Right forelimb (tissue), 1 donor: ENCODE measurements around the gene CEP131.
"Not testable (repeated sequence)": the region's sequence is repeated elsewhere in the genome, so short reads cannot be mapped to it uniquely, and the experiment has no call there.

ENCODE experiments used
- DNase-seq: peaks from one replicate; pipeline ENCODE4 v3.0.0-alpha.2; 2018

Gene CEP131

DNA sequence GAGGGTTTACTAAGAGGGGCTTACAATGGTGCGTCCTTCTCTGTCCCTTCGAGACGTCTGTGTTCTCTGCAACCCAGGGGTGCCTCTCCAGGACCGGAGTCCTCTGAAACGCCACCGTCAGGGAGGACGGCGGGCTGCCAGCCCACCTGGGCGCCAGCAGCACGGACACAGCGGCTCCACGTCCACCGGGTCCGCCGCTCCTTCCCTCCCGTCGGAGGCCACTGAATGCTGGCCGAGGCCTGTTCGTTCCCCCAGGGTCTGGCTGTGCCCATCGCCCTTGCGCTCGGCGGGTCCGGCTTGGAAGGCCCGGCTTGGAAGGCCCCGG lies 15.7 kb upstream of the CEP131 start:
- DNase-seq = no peak

- no peak for DNase-seq
Measured at GRCh38 chr17:81237591-81238489, 15.1 kb upstream of the CEP131 start.

DNA sequence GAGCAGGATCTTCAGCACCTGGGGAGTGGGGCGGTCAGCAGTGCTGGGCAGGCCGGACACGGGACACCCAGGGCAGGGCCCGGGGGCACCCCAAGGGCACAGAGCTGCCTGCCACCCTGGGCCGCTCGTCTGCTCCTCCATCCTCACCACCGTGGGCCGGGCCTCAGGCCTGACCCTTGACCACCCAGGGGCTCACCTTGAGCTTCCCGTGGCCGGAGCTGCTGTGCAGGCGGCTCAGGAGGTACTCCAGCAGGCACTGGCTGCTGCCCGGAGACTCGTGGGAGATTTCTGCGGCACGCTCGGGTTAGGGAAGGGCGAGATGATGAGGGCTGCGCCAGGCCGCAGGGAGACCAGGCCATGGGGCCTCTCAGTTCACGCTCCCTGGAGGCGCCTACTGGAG lies 14.0 kb upstream of the CEP131 start:
- DNase-seq = no peak

GRCh38 chr17:81235822-81236740 lies 13.3 kb upstream of the CEP131 start:
- no peak for DNase-seq

- DNase-seq = no peak
Measured at GRCh38 chr17:81234940-81235821, 12.4 kb upstream of the CEP131 start.

GRCh38 chr17:81234506-81234855 lies 11.7 kb upstream of the CEP131 start:
- DNase-seq = no peak

DNA sequence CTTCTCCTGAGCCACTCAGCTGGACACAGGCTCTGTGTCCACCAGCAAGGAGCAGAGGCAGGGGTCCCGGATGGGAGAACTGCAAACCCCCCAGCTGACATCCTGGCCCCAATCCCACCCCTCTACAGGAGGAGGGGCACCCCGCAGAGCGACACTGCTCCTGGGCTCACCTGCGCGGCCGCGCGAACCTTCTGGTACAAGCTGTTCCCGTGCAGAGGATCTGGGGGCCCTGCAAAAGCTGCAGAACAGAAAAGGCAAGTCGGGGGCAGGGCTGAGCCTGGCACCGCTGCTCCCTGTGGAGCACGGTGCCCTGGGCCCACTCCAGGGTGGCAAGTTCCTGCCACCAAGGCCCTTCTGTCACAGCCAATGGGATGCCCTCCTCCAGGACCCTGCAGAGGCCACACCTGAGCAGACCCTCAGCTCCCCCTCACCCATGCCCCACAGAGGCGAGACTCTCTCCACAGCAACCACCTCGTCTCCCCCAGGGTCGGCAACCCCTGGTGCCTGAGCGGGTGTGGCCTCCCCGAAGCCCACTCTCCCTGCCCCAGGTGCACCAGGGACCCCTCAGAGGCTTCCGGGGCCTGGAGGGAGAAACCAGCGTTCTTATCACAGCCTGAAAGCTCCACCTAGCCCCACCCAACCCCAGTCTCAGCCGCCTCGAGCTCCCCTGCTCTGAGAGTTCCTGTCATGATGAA lies 11.2 kb upstream of the CEP131 start:
- DNase-seq = no peak

GRCh38 chr17:81233316-81233715 lies 10.6 kb upstream of the CEP131 start:
- DNase-seq = no peak

DNA sequence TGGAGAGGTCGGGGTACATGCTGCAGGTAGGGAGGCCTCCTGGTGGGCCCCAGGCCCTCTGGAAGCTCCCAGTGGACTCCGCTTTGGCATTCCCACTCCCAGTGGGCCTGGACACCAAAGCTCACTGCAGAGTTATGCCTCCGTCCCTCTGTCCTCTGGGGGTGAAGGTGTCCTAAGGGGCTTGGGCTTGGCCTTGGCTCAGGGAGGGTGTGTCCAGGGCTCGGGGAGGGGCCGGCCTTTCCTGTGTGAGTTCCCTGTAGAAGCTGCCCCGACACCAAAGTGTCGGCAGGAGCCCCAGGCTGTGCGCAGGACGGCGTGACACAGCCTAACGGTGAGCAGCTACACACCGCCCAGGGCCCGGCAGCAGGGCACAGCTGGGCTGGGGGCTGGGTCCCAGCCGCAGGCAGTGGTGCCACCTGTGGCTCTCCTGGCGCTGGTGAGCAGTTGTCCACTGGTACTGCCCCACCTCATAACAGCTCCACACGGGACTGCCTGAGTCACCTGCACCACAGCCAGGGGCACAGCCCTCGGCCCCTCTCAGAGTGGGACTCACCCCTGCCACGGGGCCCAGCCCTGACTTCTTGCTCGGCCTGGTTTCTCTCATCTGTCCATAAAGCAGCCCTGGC lies 10.0 kb upstream of the CEP131 start:
- no peak for DNase-seq

DNA sequence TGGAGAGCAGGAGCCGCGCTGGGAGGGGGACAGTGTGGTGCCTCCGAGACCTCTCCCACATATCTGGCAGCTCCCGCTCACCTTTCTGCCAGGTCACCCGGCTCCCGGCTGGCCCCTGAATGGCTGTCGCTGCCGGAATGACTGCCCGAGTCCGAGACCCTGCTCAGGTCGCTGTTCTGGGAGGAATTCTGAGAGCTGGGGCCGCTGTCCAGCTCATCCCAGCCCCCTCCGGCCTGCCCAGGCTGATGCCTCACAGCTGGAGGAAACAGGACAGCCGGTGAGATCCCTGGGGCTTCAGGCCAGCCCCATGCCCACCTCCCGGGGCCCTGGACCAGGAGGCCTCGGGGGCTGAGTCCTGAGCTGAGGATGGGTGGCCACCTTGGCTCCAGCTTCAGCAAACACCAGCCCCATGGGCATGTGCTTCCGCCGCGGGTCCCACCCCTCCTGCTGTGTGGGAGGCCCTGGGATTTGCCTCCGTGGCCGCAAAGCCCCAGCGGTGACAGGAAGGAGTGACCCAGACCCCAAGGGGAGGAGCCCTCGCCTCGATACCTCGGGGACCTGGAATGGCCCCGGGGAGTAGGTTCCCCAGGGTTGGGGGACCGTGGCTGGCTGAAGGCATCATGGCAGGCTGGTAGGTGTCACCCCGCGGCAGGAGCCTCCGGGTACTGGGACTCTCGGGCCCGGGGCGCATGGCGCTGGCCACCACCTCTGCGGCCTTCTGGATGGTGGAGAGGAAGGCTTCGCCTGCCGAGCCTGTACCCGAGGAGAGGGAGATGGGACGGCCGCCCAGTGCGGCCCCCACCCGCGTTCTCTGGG lies 9.2 kb upstream of the CEP131 start:
- DNase-seq = no peak

DNA sequence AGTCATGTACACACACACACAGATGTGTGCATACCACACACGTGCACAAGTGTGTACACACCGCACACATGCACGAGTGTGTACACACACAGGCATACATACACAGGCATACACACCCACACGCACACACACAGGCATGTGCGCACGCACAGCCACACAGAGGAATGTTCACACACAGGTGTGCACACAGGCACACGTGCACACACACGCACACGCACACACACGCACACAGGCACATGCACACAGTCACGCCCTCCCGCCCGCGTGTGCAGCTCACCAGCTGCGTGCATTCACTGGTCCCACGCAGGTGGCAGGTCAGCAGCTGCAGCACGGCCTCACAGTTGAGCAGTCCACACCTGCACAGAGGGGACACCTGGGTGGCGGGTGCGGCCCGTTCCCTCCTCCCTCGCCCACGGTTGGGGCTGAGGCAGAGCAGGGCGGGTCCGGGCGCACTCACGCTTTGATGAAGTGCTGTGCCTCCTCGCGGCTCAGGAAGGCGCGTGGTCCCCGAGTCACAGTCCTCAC lies 8.4 kb upstream of the CEP131 start:
- no peak for DNase-seq

DNA sequence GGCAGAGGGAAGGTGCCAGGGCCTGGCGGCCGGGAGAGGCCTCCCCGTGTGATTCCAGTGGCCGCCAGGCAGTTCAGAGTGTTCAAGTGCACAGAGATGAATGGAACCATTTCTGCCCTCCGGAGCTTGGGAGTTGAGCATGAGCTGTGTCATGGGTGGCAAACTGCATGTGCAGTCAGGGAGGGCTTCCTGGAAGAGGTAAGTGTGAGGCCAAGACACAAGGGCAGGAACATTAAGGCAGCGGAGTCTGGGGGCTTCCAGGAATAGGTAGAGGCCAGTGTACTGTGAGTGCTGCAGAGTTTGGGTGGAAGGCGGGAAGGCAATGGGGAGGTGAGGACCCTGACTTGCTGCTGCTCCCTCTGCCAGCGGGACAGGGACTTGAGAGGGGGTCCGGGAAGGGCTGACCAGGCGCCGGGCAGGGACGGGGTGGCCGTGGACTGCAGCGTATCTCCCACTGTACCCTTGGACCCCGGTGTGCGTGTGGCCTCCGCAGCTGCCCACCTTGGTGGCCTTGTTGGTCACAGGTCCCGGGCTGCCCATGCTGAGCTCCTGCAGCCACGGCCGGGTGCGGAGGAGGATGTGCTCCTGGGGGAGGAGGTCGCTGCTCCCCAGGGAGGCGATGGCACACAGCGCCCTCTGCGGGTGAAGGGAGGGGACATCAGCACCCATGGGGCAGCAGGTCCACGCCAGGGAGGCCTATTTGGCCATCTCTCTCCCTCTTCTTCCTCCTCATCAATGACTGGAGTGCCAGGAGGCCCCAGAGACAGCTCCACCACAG lies 7.5 kb upstream of the CEP131 start:
- DNase-seq = no peak

DNA sequence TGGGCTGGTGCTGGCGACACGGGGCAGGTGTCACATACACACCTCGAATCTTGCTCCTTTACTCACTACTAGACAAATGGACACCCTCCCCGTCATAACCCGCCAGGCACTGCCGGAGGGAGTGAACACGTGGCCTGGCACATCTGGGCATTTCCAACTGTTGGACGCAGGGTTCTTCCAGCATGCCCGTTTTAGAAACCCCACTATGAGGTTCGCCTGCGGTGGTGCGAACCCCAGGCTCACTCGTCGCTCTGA lies 6.8 kb upstream of the CEP131 start:
- DNase-seq = no peak

GRCh38 chr17:81228834-81229665 lies 6.3 kb upstream of the CEP131 start:
- no peak for DNase-seq

DNA sequence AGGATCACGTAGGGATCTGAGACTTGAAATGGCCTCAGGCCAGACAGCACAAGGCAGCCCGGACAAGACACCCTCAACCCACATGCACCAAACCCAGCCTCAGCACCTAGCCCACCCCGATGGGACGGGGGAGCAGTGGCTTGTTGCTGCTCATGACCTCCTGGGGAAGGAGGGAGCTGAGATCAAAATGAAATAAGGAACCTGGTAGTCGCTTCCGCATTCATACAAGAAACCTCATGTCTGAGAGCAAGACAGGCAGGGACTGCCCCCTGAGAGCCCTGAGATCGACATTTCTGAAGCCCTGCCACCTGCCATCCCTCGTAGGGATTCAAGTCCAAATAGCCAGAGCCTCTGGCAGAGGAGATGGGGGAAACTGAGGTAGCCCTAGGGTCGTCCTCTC lies 5.7 kb upstream of the CEP131 start:
- no peak for DNase-seq

GRCh38 chr17:81227630-81228029 lies 4.9 kb upstream of the CEP131 start:
- not testable (repeated sequence) for DNase-seq

DNA sequence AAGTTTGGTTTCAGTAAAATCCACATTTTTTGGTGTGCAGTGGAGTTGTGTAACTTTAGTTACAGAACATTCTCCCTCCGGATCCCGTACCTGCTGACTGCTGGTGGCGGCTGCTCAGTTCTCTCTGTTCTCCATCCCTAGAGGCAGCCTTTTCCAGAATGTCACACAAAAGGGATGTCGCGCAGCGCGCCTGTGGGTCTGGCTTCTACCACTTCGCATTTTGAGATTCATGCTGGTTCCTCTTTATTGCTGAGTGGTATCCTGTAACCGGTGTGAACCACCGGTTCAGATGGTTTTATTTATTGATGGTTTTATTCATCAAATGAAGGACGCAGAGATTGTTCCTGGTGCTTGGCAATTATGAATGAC lies 981 bp upstream of the CEP131 start:
- no peak for DNase-seq

DNA sequence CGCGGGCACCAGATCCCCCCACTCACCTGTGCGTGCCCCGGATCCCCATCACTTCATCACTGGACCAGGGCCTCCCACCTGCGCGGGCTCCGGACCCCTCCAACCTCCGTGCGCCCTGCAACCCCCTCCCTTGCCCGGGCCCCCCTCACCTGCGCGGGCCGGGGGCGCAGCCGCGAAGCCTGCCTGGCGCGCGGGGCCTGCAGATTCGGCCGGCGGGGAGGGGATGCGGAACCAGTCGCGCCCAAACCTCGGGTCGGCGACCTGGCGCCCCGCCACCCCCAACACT lies 202 bp downstream of the CEP131 start:
- no peak for DNase-seq

GRCh38 chr17:81221842-81222619 lies 734 bp downstream of the CEP131 start:
- no peak for DNase-seq
